ENCODE measurements around the gene MYG1. TPM values are rescaled to one million over a fixed set of nuclear protein-coding genes. Genes with fewer than 3 reads are reported as not detected.

Gene MYG1
- total RNA-seq, 1 experiment from 2014 or later: 91.8 TPM

DNA sequence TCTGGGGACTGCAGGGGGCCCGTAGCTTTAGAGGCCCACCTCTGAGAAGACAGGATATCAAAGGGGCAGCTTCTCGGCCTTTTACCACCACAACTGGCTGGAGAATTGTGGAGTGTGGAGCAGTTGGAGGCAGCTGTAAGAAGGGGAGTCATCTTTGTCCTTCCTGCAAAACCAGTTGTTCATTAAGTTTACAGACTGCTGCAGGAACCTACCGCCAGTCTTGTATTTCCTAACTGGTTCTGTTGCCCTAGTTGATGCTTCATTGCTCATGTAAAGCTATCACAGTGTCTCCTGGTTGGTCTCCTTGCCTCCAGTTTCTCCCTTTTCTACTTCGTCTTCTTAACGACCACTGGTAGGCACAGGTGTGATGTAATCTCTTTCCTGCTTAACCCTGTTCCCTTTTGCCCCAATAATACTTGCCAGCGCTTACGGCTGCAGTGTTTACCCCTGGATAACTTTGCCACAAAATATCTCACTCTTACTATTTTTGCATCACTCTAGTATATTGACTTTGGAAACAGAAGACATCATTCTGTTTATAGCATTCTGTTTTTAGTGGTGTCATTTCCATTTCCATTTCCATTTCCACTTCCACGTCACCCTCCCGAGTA lies 19.5 kb upstream of the MYG1 start:
- DNase-seq: no peak

More for the DNA sequence above, 19.5 kb upstream of the MYG1 start:
- Mint-ChIP-seq H3K36me3 (ENCODE audit: insufficient read depth in 1 of 3, low read depth in 3 of 3) (peaks cover 53 to 88% (median 87%) of the 10 kb centered on the region in 3 experiments; a peak in 6 of 7 replicates), H3K27ac (no peak overlapping the region), H3K4me3 (no peak overlapping the region; a peak in 1 of 5 replicates), H3K4me1 (no peaks in the 10 kb centered on the region), H3K9me3 (no peaks in the 10 kb centered on the region), H3K27me3 (ENCODE audit: low read depth) (no peaks in the 10 kb centered on the region; the same call in 1 of the 2 replicates)
- Histone ChIP-seq H3K14ac (ENCODE audit: insufficient read depth, low read length) (no peak overlapping the region), H2BK12ac (ENCODE audit: insufficient read length, low read depth, low read length) (no peak overlapping the region), H3K9ac (ENCODE audit: extremely low read depth, insufficient read length, low read length) (no peak overlapping the region), H3K27ac (ENCODE audit: insufficient read length, low read depth, low read length) (no peak overlapping the region), H4K8ac (replicated peaks; ENCODE audit: insufficient read length, low read depth, low read length) (no peak overlapping the region), H3K79me1 (ENCODE audit: insufficient read depth, low read depth, low read length, poor library complexity, severe bottlenecking) (no peaks in the 10 kb centered on the region), H4K91ac (ENCODE audit: insufficient read length, low read depth, low read length) (no peak overlapping the region), H2AFZ (ENCODE audit: low read length) (no peak overlapping the region), H3K23me2 (ENCODE audit: insufficient read length, low read depth, low read length, poor library complexity, severe bottlenecking) (no peaks in the 10 kb centered on the region), H4K20me1 (ENCODE audit: control insufficient read depth, insufficient read depth, insufficient read length) (no peaks in the 10 kb centered on the region), H3K23ac (ENCODE audit: insufficient read length, low read depth, low read length) (no peak overlapping the region), H3T11ph (ENCODE audit: low read length) (no peak overlapping the region), H2BK5ac (ENCODE audit: insufficient read length, low read length) (no peak overlapping the region), H2BK20ac (ENCODE audit: low read depth, low read length, poor library complexity, severe bottlenecking) (no peak overlapping the region), H3K9me3 (ENCODE audit: control insufficient read depth, low read depth, low read length) (no peaks in the 10 kb centered on the region), H3K4me2 (ENCODE audit: insufficient read depth, insufficient read length, low read length) (no peak overlapping the region), H3K18ac (ENCODE audit: insufficient read length, low read depth, low read length) (no peak overlapping the region), H3K4ac (ENCODE audit: low read depth, low read length) (no peak overlapping the region), H4K5ac (ENCODE audit: insufficient read length, low read depth, low read length) (no peak overlapping the region), H2BK120ac (ENCODE audit: low read depth, low read length, poor library complexity, severe bottlenecking) (no peak overlapping the region), H3K4me1 (ENCODE audit: insufficient read depth, low read length) (no peaks in the 10 kb centered on the region), H2AK5ac (ENCODE audit: insufficient read length, low read length) (no peak overlapping the region), H3K27me3 (ENCODE audit: insufficient read depth, low read length) (no peaks in the 10 kb centered on the region), H3K56ac (ENCODE audit: insufficient read length, low read depth, low read length) (no peak overlapping the region), H3K79me2 (ENCODE audit: insufficient read depth, low read length) (no peaks in the 10 kb centered on the region), H2BK15ac (ENCODE audit: low read depth, low read length) (no peak overlapping the region)
- no CpG with 5 or more reads among the region's 9 CpGs for WGBS (ENCODE audit: extremely low coverage, insufficient read length, low lambda C conversion rate)
- TF ChIP-seq, protein P1, sequence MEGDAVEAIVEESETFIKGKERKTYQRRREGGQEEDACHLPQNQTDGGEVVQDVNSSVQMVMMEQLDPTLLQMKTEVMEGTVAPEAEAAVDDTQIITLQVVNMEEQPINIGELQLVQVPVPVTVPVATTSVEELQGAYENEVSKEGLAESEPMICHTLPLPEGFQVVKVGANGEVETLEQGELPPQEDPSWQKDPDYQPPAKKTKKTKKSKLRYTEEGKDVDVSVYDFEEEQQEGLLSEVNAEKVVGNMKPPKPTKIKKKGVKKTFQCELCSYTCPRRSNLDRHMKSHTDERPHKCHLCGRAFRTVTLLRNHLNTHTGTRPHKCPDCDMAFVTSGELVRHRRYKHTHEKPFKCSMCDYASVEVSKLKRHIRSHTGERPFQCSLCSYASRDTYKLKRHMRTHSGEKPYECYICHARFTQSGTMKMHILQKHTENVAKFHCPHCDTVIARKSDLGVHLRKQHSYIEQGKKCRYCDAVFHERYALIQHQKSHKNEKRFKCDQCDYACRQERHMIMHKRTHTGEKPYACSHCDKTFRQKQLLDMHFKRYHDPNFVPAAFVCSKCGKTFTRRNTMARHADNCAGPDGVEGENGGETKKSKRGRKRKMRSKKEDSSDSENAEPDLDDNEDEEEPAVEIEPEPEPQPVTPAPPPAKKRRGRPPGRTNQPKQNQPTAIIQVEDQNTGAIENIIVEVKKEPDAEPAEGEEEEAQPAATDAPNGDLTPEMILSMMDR (conservative IDR thresholded peaks at IDR 0.05): no peak

All from H9 (cell line).